C4-2B (cell line): ENCODE results near the gene ING5.
A peak's percentile ranks its signal among the peaks of the same experiment; 100 is the strongest.

Experiments used
- CTCF ChIP-seq: fragments of 450-650 bp; conservative IDR thresholded peaks from 2 replicates; pipeline ENCODE4 v1.5.1; 2017; ENCODE audit warnings: mild to moderate bottlenecking
- ZFX ChIP-seq: fragments of 450-650 bp; IDR thresholded peaks from 2 replicates; pipeline ENCODE4 v1.6.1; 2017

- TF ChIP-seq CTCF (peak; percentile 66), ZFX (no peak)
These were observed 554 bp downstream of the ING5 start for GRCh38 chr2:241702155-241703031.
